ENCODE measurements around the gene FADS6.

Gene FADS6

DNA sequence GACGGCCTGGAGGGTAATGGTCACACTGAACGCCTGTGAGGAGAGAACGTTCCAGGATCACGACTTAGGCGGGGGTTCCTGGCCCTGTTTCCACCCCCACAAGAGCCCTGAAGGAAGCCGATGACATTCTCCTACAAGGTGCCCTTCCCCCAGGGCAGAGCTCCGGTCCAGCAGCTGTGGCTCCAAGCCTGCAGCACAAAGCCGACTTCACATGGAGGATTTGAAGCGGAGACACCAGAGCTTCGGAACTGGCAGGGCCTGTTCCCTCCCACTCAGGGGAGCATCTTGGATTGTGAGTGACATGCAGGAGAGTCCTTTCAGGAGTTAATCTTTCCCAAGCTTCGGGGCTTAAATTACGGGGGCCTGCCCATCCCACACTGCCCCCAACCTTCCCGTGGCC, 5.0 kb downstream of the FADS6 start:
- no peak overlapping the region for H3K4me3 ChIP-seq (ENCODE audit: low read depth, low read length)
- TF ChIP-seq, protein P1, sequence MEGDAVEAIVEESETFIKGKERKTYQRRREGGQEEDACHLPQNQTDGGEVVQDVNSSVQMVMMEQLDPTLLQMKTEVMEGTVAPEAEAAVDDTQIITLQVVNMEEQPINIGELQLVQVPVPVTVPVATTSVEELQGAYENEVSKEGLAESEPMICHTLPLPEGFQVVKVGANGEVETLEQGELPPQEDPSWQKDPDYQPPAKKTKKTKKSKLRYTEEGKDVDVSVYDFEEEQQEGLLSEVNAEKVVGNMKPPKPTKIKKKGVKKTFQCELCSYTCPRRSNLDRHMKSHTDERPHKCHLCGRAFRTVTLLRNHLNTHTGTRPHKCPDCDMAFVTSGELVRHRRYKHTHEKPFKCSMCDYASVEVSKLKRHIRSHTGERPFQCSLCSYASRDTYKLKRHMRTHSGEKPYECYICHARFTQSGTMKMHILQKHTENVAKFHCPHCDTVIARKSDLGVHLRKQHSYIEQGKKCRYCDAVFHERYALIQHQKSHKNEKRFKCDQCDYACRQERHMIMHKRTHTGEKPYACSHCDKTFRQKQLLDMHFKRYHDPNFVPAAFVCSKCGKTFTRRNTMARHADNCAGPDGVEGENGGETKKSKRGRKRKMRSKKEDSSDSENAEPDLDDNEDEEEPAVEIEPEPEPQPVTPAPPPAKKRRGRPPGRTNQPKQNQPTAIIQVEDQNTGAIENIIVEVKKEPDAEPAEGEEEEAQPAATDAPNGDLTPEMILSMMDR (conservative IDR thresholded peaks at IDR 0.05; ENCODE audit: low read depth, low read length): no peak

DNA sequence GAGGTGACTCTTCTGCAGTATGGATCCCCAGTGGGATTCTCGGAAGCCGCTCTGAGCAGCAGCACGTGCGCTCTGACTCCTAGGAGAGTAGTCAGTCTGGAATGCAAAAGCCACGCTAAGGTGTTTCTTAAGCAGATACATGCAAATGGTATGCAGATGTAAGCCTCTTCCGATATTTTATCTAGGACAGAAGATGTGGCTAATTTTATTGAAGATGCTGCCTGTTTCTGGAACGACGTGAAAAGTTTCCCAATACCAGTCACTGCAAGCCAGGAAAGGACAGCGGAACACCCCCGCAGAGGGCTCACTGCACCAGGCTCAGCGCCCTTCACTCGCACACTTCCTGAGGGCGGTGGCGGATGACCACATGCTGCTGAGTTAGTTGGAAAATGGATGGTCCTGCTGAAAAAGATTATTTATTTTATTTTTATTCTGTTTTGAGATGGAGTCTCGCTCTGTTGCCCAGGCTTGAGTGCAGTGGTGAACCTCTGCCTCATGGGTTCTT, 10.1 kb downstream of the FADS6 start:
- DNase-seq (ENCODE audit: low read depth): peak; percentile 26
- TF ChIP-seq, protein P1 (conservative IDR thresholded peaks at IDR 0.05; ENCODE audit: low read depth, low read length): no peak

More for the DNA sequence above, 5.0 kb downstream of the FADS6 start:
- DNase-seq (ENCODE audit: low read depth): no peak

DNA sequence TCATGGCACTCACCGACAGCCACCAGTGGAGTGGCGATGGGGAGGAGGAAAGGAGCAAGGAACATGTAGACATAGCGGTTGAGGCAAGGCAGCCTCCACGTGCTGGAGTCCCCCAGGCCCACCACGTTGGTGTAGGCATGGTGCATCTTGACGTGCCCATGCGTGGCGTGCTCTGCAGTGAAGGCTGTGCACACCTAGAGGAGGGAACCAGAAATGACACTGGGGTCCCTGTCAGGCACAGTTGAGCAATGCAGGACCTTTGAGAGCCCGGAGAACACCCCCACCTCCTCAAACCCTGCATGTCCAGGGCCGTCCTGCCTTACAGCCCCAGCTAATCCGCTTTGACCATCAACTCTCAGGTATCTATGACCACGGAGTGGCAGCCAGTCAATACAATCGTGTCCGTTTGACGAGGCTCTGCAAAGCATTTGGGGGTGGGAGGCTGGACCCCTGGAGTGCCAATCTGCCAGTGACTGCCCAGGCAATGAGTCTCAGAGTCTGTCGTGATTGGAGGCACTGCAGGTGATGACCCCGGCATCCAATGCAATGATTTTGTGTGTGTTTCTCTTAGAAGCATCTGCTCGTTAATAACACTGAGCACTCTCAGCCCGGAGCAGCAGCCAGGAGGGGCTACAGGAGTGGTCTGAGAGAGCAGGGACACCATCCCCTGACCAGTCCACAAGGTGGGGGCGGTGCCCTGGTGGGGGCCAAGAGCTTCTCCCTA, 10.8 kb downstream of the FADS6 start:
- TF ChIP-seq, protein P1 (conservative IDR thresholded peaks at IDR 0.05; ENCODE audit: low read depth, low read length): no peak
- no peak for DNase-seq (ENCODE audit: low read depth)
- H3K4me3 ChIP-seq (ENCODE audit: low read depth, low read length): no peak overlapping the region

More for the DNA sequence above, 10.1 kb downstream of the FADS6 start:
- no peak overlapping the region for H3K4me3 ChIP-seq (ENCODE audit: low read depth, low read length)

DNA sequence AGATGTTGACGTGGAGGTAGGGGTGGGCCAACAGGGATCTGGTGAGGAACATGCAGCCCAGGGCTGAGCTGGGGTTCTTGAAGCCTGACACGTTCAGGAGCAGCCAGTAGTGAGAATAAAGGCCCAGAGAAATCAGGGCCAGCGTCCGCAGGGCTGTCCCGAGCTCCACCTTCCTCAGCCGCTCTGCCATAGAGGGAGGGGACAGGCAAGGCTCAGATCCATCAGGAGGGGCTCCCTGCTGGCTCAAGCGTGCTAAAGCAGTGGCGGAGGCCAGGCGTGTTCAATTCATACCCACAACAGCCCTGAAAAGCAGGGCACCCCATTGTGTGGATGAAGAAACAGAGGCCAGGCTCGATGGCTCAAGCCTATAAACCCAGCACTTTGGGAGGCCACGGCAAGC, 12.4 kb downstream of the FADS6 start:
- DNase-seq (ENCODE audit: low read depth): no peak
- no peak overlapping the region for H3K4me3 ChIP-seq (ENCODE audit: low read depth, low read length)
- TF ChIP-seq, protein P1 (conservative IDR thresholded peaks at IDR 0.05; ENCODE audit: low read depth, low read length): no peak

DNA sequence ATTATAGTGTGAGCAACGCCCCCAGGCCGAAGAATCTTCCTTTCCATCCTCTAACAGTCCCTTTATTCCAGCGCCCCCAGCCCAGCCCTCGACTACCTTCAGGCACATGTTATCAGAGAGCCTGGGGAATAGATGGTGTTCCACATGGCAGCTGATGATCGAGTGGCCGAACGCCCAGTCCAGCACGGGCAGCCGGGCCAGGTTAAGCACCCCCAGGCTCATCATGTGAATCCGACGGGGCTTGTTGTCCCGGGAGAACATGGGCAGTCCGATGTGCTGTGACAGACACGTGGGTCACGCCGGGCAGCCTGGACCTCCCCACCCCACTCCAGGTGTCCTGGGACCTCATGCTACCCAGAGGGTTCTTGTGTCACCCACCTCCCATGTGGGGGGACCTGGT, 14.1 kb downstream of the FADS6 start:
- H3K4me3 ChIP-seq (ENCODE audit: low read depth, low read length): no peak overlapping the region
- no peak for DNase-seq (ENCODE audit: low read depth)
- TF ChIP-seq, protein P1 (conservative IDR thresholded peaks at IDR 0.05; ENCODE audit: low read depth, low read length): no peak

DNA sequence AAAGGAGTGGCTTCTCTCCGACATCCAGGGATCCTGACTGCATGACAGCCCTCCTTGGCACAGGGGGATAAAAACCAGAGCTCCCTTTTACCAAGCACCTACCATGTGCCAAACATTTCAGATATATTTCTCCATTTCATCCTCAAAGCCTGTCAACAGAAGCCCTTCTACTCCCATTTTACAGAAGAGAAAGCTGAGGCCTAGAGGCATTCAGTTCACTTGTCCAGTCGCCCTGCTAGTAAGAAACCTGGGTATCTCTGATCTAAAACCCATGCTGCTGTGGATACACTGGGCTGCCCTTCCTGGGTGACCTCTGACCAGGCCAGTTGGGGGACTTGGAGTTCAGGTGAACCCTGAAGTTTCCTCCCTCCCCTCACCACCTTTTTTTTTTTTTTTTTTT, 14.8 kb downstream of the FADS6 start:
- TF ChIP-seq, protein P1 (conservative IDR thresholded peaks at IDR 0.05; ENCODE audit: low read depth, low read length): no peak
- no peak overlapping the region for H3K4me3 ChIP-seq (ENCODE audit: low read depth, low read length)
- no peak for DNase-seq (ENCODE audit: low read depth)
